Measurements from ENCODE around the gene XPO6.

DNA sequence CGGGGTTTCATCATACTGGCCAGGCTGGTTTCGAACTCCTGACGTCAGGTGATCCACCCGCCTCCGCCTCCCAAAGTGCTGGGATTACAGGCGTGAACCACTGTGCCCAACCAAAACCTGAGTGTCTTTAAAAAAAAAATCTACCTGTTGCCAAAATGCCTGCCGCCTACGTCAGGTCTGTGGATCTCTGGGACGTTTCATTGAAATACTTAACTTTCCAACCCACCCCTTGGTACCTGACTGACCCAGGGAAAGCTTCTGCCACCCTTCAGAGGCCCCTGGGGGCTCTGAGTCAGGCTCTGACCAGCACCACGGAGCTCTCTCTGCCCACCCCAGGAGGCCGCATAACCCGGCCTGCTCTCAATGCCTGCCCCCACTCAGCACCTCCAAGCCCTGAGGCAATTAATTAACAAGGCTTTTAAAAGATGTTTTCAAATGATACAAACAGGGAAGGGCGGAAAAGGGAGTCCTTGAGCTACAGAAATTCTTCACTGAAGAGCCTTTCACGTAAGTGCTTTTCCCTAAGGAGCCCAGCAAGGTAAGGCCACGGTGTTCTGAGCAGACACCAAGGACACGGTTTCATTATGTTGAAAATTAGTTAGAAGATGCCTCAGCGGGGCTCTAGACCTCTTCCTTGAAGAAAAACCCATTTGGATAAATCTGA lies 118.9 kb downstream of the XPO6 start:
- TF ChIP-seq, protein P1, sequence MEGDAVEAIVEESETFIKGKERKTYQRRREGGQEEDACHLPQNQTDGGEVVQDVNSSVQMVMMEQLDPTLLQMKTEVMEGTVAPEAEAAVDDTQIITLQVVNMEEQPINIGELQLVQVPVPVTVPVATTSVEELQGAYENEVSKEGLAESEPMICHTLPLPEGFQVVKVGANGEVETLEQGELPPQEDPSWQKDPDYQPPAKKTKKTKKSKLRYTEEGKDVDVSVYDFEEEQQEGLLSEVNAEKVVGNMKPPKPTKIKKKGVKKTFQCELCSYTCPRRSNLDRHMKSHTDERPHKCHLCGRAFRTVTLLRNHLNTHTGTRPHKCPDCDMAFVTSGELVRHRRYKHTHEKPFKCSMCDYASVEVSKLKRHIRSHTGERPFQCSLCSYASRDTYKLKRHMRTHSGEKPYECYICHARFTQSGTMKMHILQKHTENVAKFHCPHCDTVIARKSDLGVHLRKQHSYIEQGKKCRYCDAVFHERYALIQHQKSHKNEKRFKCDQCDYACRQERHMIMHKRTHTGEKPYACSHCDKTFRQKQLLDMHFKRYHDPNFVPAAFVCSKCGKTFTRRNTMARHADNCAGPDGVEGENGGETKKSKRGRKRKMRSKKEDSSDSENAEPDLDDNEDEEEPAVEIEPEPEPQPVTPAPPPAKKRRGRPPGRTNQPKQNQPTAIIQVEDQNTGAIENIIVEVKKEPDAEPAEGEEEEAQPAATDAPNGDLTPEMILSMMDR (IDR thresholded peaks at IDR 0.05) = no peak
- no peak for TF ChIP-seq POLR2A (IDR thresholded peaks at IDR 0.05)
